ENCODE data around the gene CST8.

CST8 gene

GRCh38 chr20:23524146-23524545 is 33.2 kb downstream of the CST8 start:
- ATAC-seq: no peak
- no peak for TF ChIP-seq ARNTL (CRISPR knock-in tag; IDR thresholded peaks at IDR 0.05; ENCODE audit: borderline replicate concordance, low read depth)
- no peak for TF ChIP-seq POU6F1 (CRISPR knock-in tag; IDR thresholded peaks at IDR 0.05; ENCODE audit: borderline replicate concordance, low read depth)

GRCh38 chr20:23526850-23527249 is 35.9 kb downstream of the CST8 start:
- TF ChIP-seq OSR1 (CRISPR knock-in tag; IDR thresholded peaks at IDR 0.05) (no peak), SNAI2 (CRISPR knock-in tag; IDR thresholded peaks at IDR 0.05) (no peak), CREB5 (CRISPR knock-in tag; IDR thresholded peaks at IDR 0.05; ENCODE audit: low read depth) (no peak), TCF4 (CRISPR knock-in tag; IDR thresholded peaks at IDR 0.05; ENCODE audit: borderline replicate concordance) (no peak)
- ATAC-seq: no peak

GRCh38 chr20:23528867-23529431 is 38.0 kb downstream of the CST8 start:
- no peak for TF ChIP-seq TOX (CRISPR knock-in tag; IDR thresholded peaks at IDR 0.05; ENCODE audit: borderline replicate concordance)
- TF ChIP-seq ZFP3 (CRISPR knock-in tag; IDR thresholded peaks at IDR 0.05): no peak
- no peak for TF ChIP-seq POU6F1 (CRISPR knock-in tag; IDR thresholded peaks at IDR 0.05; ENCODE audit: borderline replicate concordance, low read depth)
- TF ChIP-seq CSRNP3 (CRISPR knock-in tag; IDR thresholded peaks at IDR 0.05): no peak
- TF ChIP-seq ESRRG (CRISPR knock-in tag; IDR thresholded peaks at IDR 0.05): no peak
- TF ChIP-seq ZNF8 (CRISPR knock-in tag; IDR thresholded peaks at IDR 0.05): no peak
- TF ChIP-seq CSDC2 (CRISPR knock-in tag; IDR thresholded peaks at IDR 0.05): no peak
- no peak for TF ChIP-seq CREB5 (CRISPR knock-in tag; IDR thresholded peaks at IDR 0.05; ENCODE audit: low read depth)
- TF ChIP-seq GLIS3 (CRISPR knock-in tag; IDR thresholded peaks at IDR 0.05): no peak
- TF ChIP-seq ARNTL (CRISPR knock-in tag; IDR thresholded peaks at IDR 0.05; ENCODE audit: borderline replicate concordance, low read depth): no peak
- no peak for TF ChIP-seq SNAI2 (CRISPR knock-in tag; IDR thresholded peaks at IDR 0.05)
- no peak for TF ChIP-seq BACH2 (CRISPR knock-in tag; IDR thresholded peaks at IDR 0.05; ENCODE audit: borderline replicate concordance)
- TF ChIP-seq TSHZ2 (CRISPR knock-in tag; IDR thresholded peaks at IDR 0.05): no peak
- ATAC-seq: no peak

- ATAC-seq: no peak
- no peak for TF ChIP-seq ZFP3 (CRISPR knock-in tag; IDR thresholded peaks at IDR 0.05)
- no peak for TF ChIP-seq ZNF70 (CRISPR knock-in tag; IDR thresholded peaks at IDR 0.05)
- no peak for TF ChIP-seq PATZ1 (CRISPR knock-in tag; IDR thresholded peaks at IDR 0.05; ENCODE audit: borderline replicate concordance)
- TF ChIP-seq CSDC2 (CRISPR knock-in tag; IDR thresholded peaks at IDR 0.05): no peak
- TF ChIP-seq CREB5 (CRISPR knock-in tag; IDR thresholded peaks at IDR 0.05; ENCODE audit: low read depth): no peak
- TF ChIP-seq TCF4 (CRISPR knock-in tag; IDR thresholded peaks at IDR 0.05; ENCODE audit: borderline replicate concordance): no peak
- TF ChIP-seq PPARA (CRISPR knock-in tag; IDR thresholded peaks at IDR 0.05; ENCODE audit: borderline replicate concordance): no peak
- TF ChIP-seq BACH2 (CRISPR knock-in tag; IDR thresholded peaks at IDR 0.05; ENCODE audit: borderline replicate concordance): no peak
- TF ChIP-seq OSR1 (CRISPR knock-in tag; IDR thresholded peaks at IDR 0.05): no peak
- TF ChIP-seq CSRNP3 (CRISPR knock-in tag; IDR thresholded peaks at IDR 0.05): no peak
These were observed 40.1 kb downstream of the CST8 start for GRCh38 chr20:23530937-23531567.

Data from SK-N-SH treated with all-trans-retinoic acid at 6 μM for 48 hours (cell line).